ENCODE results near the gene SCAF11. TPM values are rescaled to one million over a fixed set of nuclear protein-coding genes. Genes with fewer than 3 reads are reported as not detected.
"Not testable (repeated sequence)": the region's sequence is repeated elsewhere in the genome, so short reads cannot be mapped to it uniquely, and the experiment has no call there.

SCAF11 gene
- polyA plus RNA-seq, 2 of the 4 experiments (the other 2 are of a cell fraction), result 43.0 to 110 TPM

DNA sequence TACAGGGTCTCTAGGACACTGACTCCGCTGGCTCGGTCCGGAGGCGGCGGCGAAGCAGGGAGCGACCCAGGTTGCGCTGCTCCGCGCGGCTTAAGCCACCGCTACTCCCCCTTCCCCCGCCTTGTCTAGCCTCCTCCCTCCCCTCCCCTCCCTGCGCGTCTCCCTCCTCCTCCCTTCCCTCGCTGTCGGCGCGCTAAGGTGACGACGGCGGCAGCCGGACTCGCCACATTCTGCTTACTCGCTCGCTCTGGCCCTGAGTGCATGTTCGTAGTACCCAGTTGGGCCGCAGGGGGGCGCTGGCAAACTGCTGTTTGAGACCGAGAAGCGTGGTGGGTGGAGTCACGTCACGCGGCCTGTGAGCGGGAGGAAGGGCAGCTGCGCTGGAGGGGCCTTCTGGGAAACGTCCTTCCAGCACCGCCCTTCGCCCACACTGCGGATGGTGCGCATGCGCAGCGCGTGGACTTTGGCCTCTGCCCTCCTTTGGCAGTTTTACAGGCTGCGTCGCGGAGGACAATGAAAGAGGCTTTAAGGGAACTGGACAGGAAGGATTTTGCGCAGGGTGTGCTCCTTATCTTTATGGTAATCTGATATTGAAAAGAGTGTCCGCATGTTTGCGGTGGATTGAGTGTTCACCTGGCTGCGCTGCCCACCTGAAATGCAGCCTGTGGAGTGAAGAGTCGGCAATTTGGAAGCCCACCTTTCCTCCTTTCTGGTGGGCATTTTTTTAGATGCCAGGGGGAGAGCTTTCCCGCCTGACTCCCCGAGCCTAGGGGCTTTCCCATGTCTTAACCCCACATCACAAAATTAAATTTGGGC, at the start of gene SCAF11 (continued):
- TF ChIP-seq CHD2 (IDR thresholded peaks at IDR 0.05; ENCODE audit: low read length, partially characterized antibody), result peak; percentile 33
- TF ChIP-seq CEBPB (IDR thresholded peaks at IDR 0.05), result no peak
- no peak for TF ChIP-seq FOXS1 (CRISPR knock-in tag; IDR thresholded peaks at IDR 0.05)
- TF ChIP-seq EHMT2 (IDR thresholded peaks at IDR 0.05; ENCODE audit: low read depth), result no peak
- TF ChIP-seq TP53 (CRISPR knock-in tag; IDR thresholded peaks at IDR 0.05), result no peak
- TF ChIP-seq RFX5 (IDR thresholded peaks at IDR 0.05), result no peak
- no peak for TF ChIP-seq HDAC2 (IDR thresholded peaks at IDR 0.05)
- TF ChIP-seq, protein P1, sequence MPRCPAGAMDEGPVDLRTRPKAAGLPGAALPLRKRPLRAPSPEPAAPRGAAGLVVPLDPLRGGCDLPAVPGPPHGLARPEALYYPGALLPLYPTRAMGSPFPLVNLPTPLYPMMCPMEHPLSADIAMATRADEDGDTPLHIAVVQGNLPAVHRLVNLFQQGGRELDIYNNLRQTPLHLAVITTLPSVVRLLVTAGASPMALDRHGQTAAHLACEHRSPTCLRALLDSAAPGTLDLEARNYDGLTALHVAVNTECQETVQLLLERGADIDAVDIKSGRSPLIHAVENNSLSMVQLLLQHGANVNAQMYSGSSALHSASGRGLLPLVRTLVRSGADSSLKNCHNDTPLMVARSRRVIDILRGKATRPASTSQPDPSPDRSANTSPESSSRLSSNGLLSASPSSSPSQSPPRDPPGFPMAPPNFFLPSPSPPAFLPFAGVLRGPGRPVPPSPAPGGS (IDR thresholded peaks at IDR 0.05), result peak; percentile 66
- no peak for TF ChIP-seq HOXB13 (CRISPR knock-in tag; IDR thresholded peaks at IDR 0.05; ENCODE audit: low read depth)
- TF ChIP-seq, protein P2, sequence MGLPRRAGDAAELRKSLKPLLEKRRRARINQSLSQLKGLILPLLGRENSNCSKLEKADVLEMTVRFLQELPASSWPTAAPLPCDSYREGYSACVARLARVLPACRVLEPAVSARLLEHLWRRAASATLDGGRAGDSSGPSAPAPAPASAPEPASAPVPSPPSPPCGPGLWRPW (IDR thresholded peaks at IDR 0.05), result no peak
- TF ChIP-seq NFE2L2 (conservative IDR thresholded peaks at IDR 0.05; ENCODE audit: low read length), result no peak
- TF ChIP-seq ZSCAN20 (CRISPR knock-in tag; IDR thresholded peaks at IDR 0.05), result no peak
- TF ChIP-seq FOSB (CRISPR knock-in tag; IDR thresholded peaks at IDR 0.05), result no peak
- peak; percentile 97 for TF ChIP-seq ESRRA (IDR thresholded peaks at IDR 0.05; ENCODE audit: borderline replicate concordance, low read length)
- no peak for TF ChIP-seq RCOR1 (IDR thresholded peaks at IDR 0.05; ENCODE audit: low read depth, low read length)
- TF ChIP-seq, protein P3, sequence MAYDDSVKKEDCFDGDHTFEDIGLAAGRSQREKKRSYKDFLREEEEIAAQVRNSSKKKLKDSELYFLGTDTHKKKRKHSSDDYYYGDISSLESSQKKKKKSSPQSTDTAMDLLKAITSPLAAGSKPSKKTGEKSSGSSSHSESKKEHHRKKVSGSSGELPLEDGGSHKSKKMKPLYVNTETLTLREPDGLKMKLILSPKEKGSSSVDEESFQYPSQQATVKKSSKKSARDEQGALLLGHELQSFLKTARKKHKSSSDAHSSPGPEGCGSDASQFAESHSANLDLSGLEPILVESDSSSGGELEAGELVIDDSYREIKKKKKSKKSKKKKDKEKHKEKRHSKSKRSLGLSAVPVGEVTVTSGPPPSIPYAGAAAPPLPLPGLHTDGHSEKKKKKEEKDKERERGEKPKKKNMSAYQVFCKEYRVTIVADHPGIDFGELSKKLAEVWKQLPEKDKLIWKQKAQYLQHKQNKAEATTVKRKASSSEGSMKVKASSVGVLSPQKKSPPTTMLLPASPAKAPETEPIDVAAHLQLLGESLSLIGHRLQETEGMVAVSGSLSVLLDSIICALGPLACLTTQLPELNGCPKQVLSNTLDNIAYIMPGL (CRISPR knock-in tag; IDR thresholded peaks at IDR 0.05; ENCODE audit: borderline replicate concordance), result no peak
- TF ChIP-seq, protein P4, sequence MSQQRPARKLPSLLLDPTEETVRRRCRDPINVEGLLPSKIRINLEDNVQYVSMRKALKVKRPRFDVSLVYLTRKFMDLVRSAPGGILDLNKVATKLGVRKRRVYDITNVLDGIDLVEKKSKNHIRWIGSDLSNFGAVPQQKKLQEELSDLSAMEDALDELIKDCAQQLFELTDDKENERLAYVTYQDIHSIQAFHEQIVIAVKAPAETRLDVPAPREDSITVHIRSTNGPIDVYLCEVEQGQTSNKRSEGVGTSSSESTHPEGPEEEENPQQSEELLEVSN (IDR thresholded peaks at IDR 0.05; ENCODE audit: borderline replicate concordance, low read depth), result peak; percentile 88
- TF ChIP-seq ZNF302 (CRISPR knock-in tag; IDR thresholded peaks at IDR 0.05), result no peak
- no peak for TF ChIP-seq NR3C1 (IDR thresholded peaks at IDR 0.05)
- TF ChIP-seq JUN (IDR thresholded peaks at IDR 0.05), result peak; percentile 4 to 82; a peak in 4 of 5 replicates
- no peak for TF ChIP-seq RARB (CRISPR knock-in tag; IDR thresholded peaks at IDR 0.05)
- TF ChIP-seq, protein P5, sequence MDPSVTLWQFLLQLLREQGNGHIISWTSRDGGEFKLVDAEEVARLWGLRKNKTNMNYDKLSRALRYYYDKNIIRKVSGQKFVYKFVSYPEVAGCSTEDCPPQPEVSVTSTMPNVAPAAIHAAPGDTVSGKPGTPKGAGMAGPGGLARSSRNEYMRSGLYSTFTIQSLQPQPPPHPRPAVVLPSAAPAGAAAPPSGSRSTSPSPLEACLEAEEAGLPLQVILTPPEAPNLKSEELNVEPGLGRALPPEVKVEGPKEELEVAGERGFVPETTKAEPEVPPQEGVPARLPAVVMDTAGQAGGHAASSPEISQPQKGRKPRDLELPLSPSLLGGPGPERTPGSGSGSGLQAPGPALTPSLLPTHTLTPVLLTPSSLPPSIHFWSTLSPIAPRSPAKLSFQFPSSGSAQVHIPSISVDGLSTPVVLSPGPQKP (IDR thresholded peaks at IDR 0.05; ENCODE audit: low read depth, low read length), result no peak
- peak; percentile 87 for TF ChIP-seq GATA3 (IDR thresholded peaks at IDR 0.05; ENCODE audit: borderline replicate concordance)
- TF ChIP-seq ZFP36 (IDR thresholded peaks at IDR 0.05; ENCODE audit: borderline replicate concordance, partially characterized antibody), result no peak
- TF ChIP-seq HOXB5 (CRISPR knock-in tag; IDR thresholded peaks at IDR 0.05), result no peak
- TF ChIP-seq SREBF2 (IDR thresholded peaks at IDR 0.05), result no peak

DNA sequence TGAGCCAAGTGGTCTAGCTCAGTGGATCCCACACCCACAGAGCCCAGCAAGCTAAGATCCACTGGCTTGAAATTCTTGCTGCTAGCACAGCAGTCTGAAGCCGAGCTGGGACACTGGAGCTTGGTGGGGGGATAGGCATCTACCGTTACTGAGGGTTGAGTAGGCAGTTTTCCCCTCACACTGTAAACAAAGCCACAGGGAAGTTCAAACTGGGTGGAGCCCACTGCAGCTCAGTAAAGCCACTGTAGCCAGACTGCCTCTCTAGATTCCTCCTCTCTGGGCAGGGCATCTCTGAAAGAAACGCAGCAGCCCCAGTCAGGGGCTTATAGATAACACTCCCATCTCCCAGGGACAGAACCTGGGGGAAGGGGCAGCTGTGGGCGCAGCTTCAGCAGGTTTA, 46.7 kb upstream of the SCAF11 start:
- DNase-seq (ENCODE audit: low read depth in 1 of 2, low spot score in 1 of 2); H3K4me3 ChIP-seq; FAIRE-seq; H3K9me3 ChIP-seq; H3K27ac ChIP-seq; H3K4me2 ChIP-seq; ATAC-seq; H3K4me1 ChIP-seq; POLR2A ChIA-PET: not testable (repeated sequence)
- CTCF ChIA-PET, result interaction anchor here (0.5 kb wide), 1 partner anchor 190 kb away, joined by 3 read pairs; no protein-coding TSS in a partner anchor
- WGBS (ENCODE audit: missing lambda C conversion rate), result 30% methylated on average over 4 of the region's 4 CpGs

All from A549 (cell line).